ENCODE measurements around the gene PM20D1. TPM values are rescaled to one million over a fixed set of nuclear protein-coding genes. Genes with fewer than 3 reads are reported as not detected.

Gene PM20D1
- total and polyA plus RNA-seq, 2 donors (not counting 1 experiment from before 2014, with no cell fraction given): 2.0 to 3.3 TPM

GRCh38 chr1:205822397-205822796, 27.5 kb downstream of the PM20D1 start:
- H3K4me3 Mint-ChIP-seq: no peak overlapping the region
- POLR2A ChIA-PET: no interaction called here
- no CpG with 5 or more reads among the region's 2 CpGs for WGBS (ENCODE audit: insufficient coverage)
- no peaks in the 10 kb centered on the region for H3K9me3 Mint-ChIP-seq (ENCODE audit: insufficient read depth)
- Histone ChIP-seq H3K9ac (ENCODE audit: low read length) (no peak overlapping the region), H3K36me3 (replicated peaks in 1 of 2; ENCODE audit: control extremely low read depth in 1 of 2, control insufficient read depth in 1 of 2, extremely low read depth in 1 of 2, insufficient read depth in 2 of 2, low read length in 1 of 2) (no peaks in the 10 kb centered on the region), H3K27me3 (replicated peaks in 1 of 4; ENCODE audit: control extremely low read depth in 1 of 4, control insufficient read depth in 3 of 4, insufficient read depth in 4 of 4, low read length in 3 of 4) (no peaks in the 10 kb centered on the region), H2AFZ (ENCODE audit: insufficient read depth, low read depth, low read length, poor library complexity, severe bottlenecking) (no peak overlapping the region), H3K27ac (ENCODE audit: low read length in 2 of 2) (no peak overlapping the region), H3K9me3 (ENCODE audit: control extremely low read depth in 1 of 3, control insufficient read depth in 2 of 3, insufficient read depth in 1 of 3, low read length in 2 of 3) (peaks cover 3 to 7% (median 5%) of the 10 kb centered on the region in 3 donors), H4K20me1 (ENCODE audit: control insufficient read depth, insufficient read depth, low read length, poor library complexity, severe bottlenecking) (no peaks in the 10 kb centered on the region), H3K79me2 (ENCODE audit: control insufficient read depth, insufficient read depth, low read length) (no peaks in the 10 kb centered on the region), H3K4me3 (ENCODE audit: control extremely low read depth in 1 of 5, extremely low read depth in 1 of 5, insufficient read depth in 1 of 5, low read depth in 2 of 5, low read length in 4 of 5) (no peak overlapping the region), H3K4me1 (ENCODE audit: control insufficient read depth in 2 of 2, insufficient read depth in 2 of 2, low read length in 2 of 2) (peaks cover 0 to 32% of the 10 kb centered on the region in 2 donors), H3K4me2 (replicated peaks; ENCODE audit: low read depth, low read length, poor library complexity, severe bottlenecking) (no peak overlapping the region)
- DNase-seq (no peak), ATAC-seq (ENCODE audit: low read depth) (no peak)
- CTCF ChIA-PET: no interaction called here
- no peak overlapping the region for H3K27ac Mint-ChIP-seq
- H3K27me3 Mint-ChIP-seq: no peaks in the 10 kb centered on the region
- intact Hi-C loops (cut with micrococcal nuclease): no loop called here
- peaks cover 32% of the 10 kb centered on the region for H3K4me1 Mint-ChIP-seq
- TF ChIP-seq EZH2 (IDR thresholded peaks at IDR 0.05; ENCODE audit: borderline replicate concordance, insufficient read depth, low read depth, low read length, poor library complexity, severe bottlenecking) (no peak), CTCF (IDR thresholded peaks at IDR 0.05) (no peak)

- POLR2A ChIA-PET: no interaction called here
These were observed 31.9 kb downstream of the PM20D1 start for GRCh38 chr1:205817988-205818387.

More at GRCh38 chr1:205817988-205818387, 31.9 kb downstream of the PM20D1 start:
- intact Hi-C loops (cut with micrococcal nuclease): no loop called here
- H3K4me3 ChIP-seq (ENCODE audit: control extremely low read depth in 1 of 5, extremely low read depth in 1 of 5, insufficient read depth in 1 of 5, low read depth in 2 of 5, low read length in 4 of 5): no peak overlapping the region
- Mint-ChIP-seq H3K9me3 (ENCODE audit: insufficient read depth) (no peaks in the 10 kb centered on the region), H3K4me3 (no peak overlapping the region), H3K4me1 (peaks cover 18% of the 10 kb centered on the region), H3K27me3 (no peaks in the 10 kb centered on the region), H3K27ac (no peak overlapping the region)
- H3K9ac ChIP-seq (ENCODE audit: low read length): no peak overlapping the region
- no peaks in the 10 kb centered on the region for H4K20me1 ChIP-seq (ENCODE audit: control insufficient read depth, insufficient read depth, low read length, poor library complexity, severe bottlenecking)
- peaks cover 7% of the 10 kb centered on the region for H3K79me2 ChIP-seq (ENCODE audit: control insufficient read depth, insufficient read depth, low read length)
- WGBS (ENCODE audit: insufficient coverage): 88% methylated on average over 1 of the region's 3 CpGs
- H3K4me1 ChIP-seq (ENCODE audit: control insufficient read depth in 2 of 2, insufficient read depth in 2 of 2, low read length in 2 of 2): peaks cover 6 to 19% of the 10 kb centered on the region in 2 donors
- H3K36me3 ChIP-seq (replicated peaks in 1 of 2; ENCODE audit: control extremely low read depth in 1 of 2, control insufficient read depth in 1 of 2, extremely low read depth in 1 of 2, insufficient read depth in 2 of 2, low read length in 1 of 2): no peaks in the 10 kb centered on the region
- DNase-seq (no peak), ATAC-seq (ENCODE audit: low read depth) (no peak)
- H3K9me3 ChIP-seq (ENCODE audit: control extremely low read depth in 1 of 3, control insufficient read depth in 2 of 3, insufficient read depth in 1 of 3, low read length in 2 of 3): peaks cover 0 to 4% (median 3%) of the 10 kb centered on the region in 3 donors
- no peak overlapping the region for H3K27ac ChIP-seq (ENCODE audit: low read length in 2 of 2)
- CTCF ChIA-PET: interaction anchor here (1.5 to 2.2 kb wide), 2 partner anchors 32 to 102 kb away, joined by 4 to 5 read pairs; partner anchors contain the start of gene PM20D1
- no peak overlapping the region for H2AFZ ChIP-seq (ENCODE audit: insufficient read depth, low read depth, low read length, poor library complexity, severe bottlenecking)
- H3K27me3 ChIP-seq (replicated peaks in 1 of 4; ENCODE audit: control extremely low read depth in 1 of 4, control insufficient read depth in 3 of 4, insufficient read depth in 4 of 4, low read length in 3 of 4): no peaks in the 10 kb centered on the region
- no peak overlapping the region for H3K4me2 ChIP-seq (replicated peaks; ENCODE audit: low read depth, low read length, poor library complexity, severe bottlenecking)
- TF ChIP-seq EZH2 (IDR thresholded peaks at IDR 0.05; ENCODE audit: borderline replicate concordance, insufficient read depth, low read depth, low read length, poor library complexity, severe bottlenecking) (no peak), CTCF (IDR thresholded peaks at IDR 0.05) (no peak)
